ENCODE data around the gene AUNIP. TPM values are rescaled to one million over a fixed set of nuclear protein-coding genes. Genes with fewer than 3 reads are reported as not detected.
A peak's percentile ranks its signal among the peaks of the same experiment; 100 is the strongest.

Gene AUNIP
- total and polyA plus RNA-seq, 2 donors (not counting 1 experiment from before 2014, with no cell fraction given): 0.33 to 1.2 TPM

- Histone ChIP-seq H3K27ac (ENCODE audit: insufficient read depth, low read length) (no peak overlapping the region), H3K4me3 (replicated peaks in 1 of 4; ENCODE audit: control extremely low read depth in 1 of 4, insufficient read depth in 1 of 4, low read depth in 3 of 4, low read length in 4 of 4) (no peak overlapping the region), H3K79me2 (ENCODE audit: control insufficient read depth, insufficient read depth, low read length) (peaks cover 25% of the 10 kb centered on the region), H4K20me1 (ENCODE audit: control insufficient read depth, extremely low read depth, insufficient read depth, low read length) (no peaks in the 10 kb centered on the region), H2AFZ (ENCODE audit: low read length) (no peak overlapping the region), H3K4me2 (ENCODE audit: extremely low read depth, insufficient read depth, low read length) (no peak overlapping the region), H3K9ac (ENCODE audit: insufficient read depth, low read length) (no peak overlapping the region), H3K27me3 (ENCODE audit: control insufficient read depth, insufficient read depth, low read length) (no peaks in the 10 kb centered on the region), H3K4me1 (ENCODE audit: control insufficient read depth, extremely low read depth, insufficient read depth, low read length) (peaks cover 9% of the 10 kb centered on the region), H3K9me3 (ENCODE audit: control insufficient read depth, insufficient read depth, low read depth, low read length) (no peaks in the 10 kb centered on the region), H3K36me3 (ENCODE audit: control insufficient read depth, insufficient read depth, low read length) (peaks cover 14% of the 10 kb centered on the region)
- no peak for DNase-seq (ENCODE audit: low read depth in 2 of 2)
- TF ChIP-seq EZH2 (IDR thresholded peaks at IDR 0.05; ENCODE audit: low read length, missing control alignments) (no peak), CTCF (conservative IDR thresholded peaks at IDR 0.05 in 1 of 2, IDR thresholded peaks at IDR 0.05 in 1 of 2; ENCODE audit: low read depth in 1 of 2, low read length in 2 of 2) (no peak)
These were observed 33.7 kb downstream of the AUNIP start for GRCh38 chr1:25825605-25826004.

GRCh38 chr1:25821630-25822091 is 37.6 kb downstream of the AUNIP start:
- peaks cover 3% of the 10 kb centered on the region for H3K36me3 ChIP-seq (ENCODE audit: control insufficient read depth, insufficient read depth, low read length)
- peak overlapping the region; percentile 93 for H3K4me2 ChIP-seq (ENCODE audit: extremely low read depth, insufficient read depth, low read length)
- peak overlapping the region in 3 of 4 experiments; percentile 74 to 83 (median 80) for H3K4me3 ChIP-seq (replicated peaks in 1 of 4; ENCODE audit: control extremely low read depth in 1 of 4, insufficient read depth in 1 of 4, low read depth in 3 of 4, low read length in 4 of 4)
- no peaks in the 10 kb centered on the region for H4K20me1 ChIP-seq (ENCODE audit: control insufficient read depth, extremely low read depth, insufficient read depth, low read length)
- H3K4me1 ChIP-seq (ENCODE audit: control insufficient read depth, extremely low read depth, insufficient read depth, low read length): peaks cover 15% of the 10 kb centered on the region
- peak overlapping the region; percentile 83 for H3K27ac ChIP-seq (ENCODE audit: insufficient read depth, low read length)
- no peak for TF ChIP-seq EZH2 (IDR thresholded peaks at IDR 0.05; ENCODE audit: low read length, missing control alignments)
- H3K9me3 ChIP-seq (ENCODE audit: control insufficient read depth, insufficient read depth, low read depth, low read length): no peaks in the 10 kb centered on the region
- H2AFZ ChIP-seq (ENCODE audit: low read length): no peak overlapping the region
- DNase-seq (ENCODE audit: low read depth in 2 of 2): peak; percentile 41 to 46
- H3K9ac ChIP-seq (ENCODE audit: insufficient read depth, low read length): no peak overlapping the region
- no peaks in the 10 kb centered on the region for H3K27me3 ChIP-seq (ENCODE audit: control insufficient read depth, insufficient read depth, low read length)
- H3K79me2 ChIP-seq (ENCODE audit: control insufficient read depth, insufficient read depth, low read length): peaks cover 32% of the 10 kb centered on the region

- no peaks in the 10 kb centered on the region for H3K27me3 ChIP-seq (ENCODE audit: control insufficient read depth, insufficient read depth, low read length)
- H3K36me3 ChIP-seq (ENCODE audit: control insufficient read depth, insufficient read depth, low read length): no peaks in the 10 kb centered on the region
- H3K9me3 ChIP-seq (ENCODE audit: control insufficient read depth, insufficient read depth, low read depth, low read length): no peaks in the 10 kb centered on the region
- H3K4me3 ChIP-seq (replicated peaks in 1 of 4; ENCODE audit: control extremely low read depth in 1 of 4, insufficient read depth in 1 of 4, low read depth in 3 of 4, low read length in 4 of 4): peak overlapping the region; percentile 74 to 83 (median 79)
- no peak for DNase-seq (ENCODE audit: low read depth in 2 of 2)
- H3K4me1 ChIP-seq (ENCODE audit: control insufficient read depth, extremely low read depth, insufficient read depth, low read length): peaks cover 15% of the 10 kb centered on the region
- peaks cover 32% of the 10 kb centered on the region for H3K79me2 ChIP-seq (ENCODE audit: control insufficient read depth, insufficient read depth, low read length)
- H4K20me1 ChIP-seq (ENCODE audit: control insufficient read depth, extremely low read depth, insufficient read depth, low read length): no peaks in the 10 kb centered on the region
- peak overlapping the region; percentile 93 for H3K4me2 ChIP-seq (ENCODE audit: extremely low read depth, insufficient read depth, low read length)
- H2AFZ ChIP-seq (ENCODE audit: low read length): no peak overlapping the region
- peak overlapping the region; percentile 83 for H3K27ac ChIP-seq (ENCODE audit: insufficient read depth, low read length)
- TF ChIP-seq CTCF (conservative IDR thresholded peaks at IDR 0.05 in 1 of 2, IDR thresholded peaks at IDR 0.05 in 1 of 2; ENCODE audit: low read depth in 1 of 2, low read length in 2 of 2) (no peak), EZH2 (IDR thresholded peaks at IDR 0.05; ENCODE audit: low read length, missing control alignments) (no peak)
- peak overlapping the region; percentile 92 for H3K9ac ChIP-seq (ENCODE audit: insufficient read depth, low read length)
These were observed 38.2 kb downstream of the AUNIP start for GRCh38 chr1:25821112-25821476.
